PC-9 (cell line): Measurements from ENCODE around the gene GALNT10. TPM values are rescaled to one million over a fixed set of nuclear protein-coding genes. Genes with fewer than 3 reads are reported as not detected.

Source experiments
- BruUV-seq: library from RNA; stranded (reverse); fragments of 400-500 nt; replicated peaks from 2 replicates; lab custom pipeline; 2021; lab: Mats Ljungman, UMichigan
- CTCF ChIA-PET: fragments of 300-600 bp; sonication (Branson Sonifier 250); formaldehyde crosslinking; loops from one replicate; lab custom pipeline; 2022; ENCODE audit warnings: antibody characterized with exemption; lab: Charles Lee
- POLR2A ChIA-PET: fragments of 300-600 bp; sonication (Branson Sonifier 250); formaldehyde crosslinking; loops from one replicate; lab custom pipeline; 2022; ENCODE audit warnings: antibody characterized with exemption; ENCODE audit not compliant: unreplicated experiment; lab: Charles Lee
- DNase-seq, 2 experiments: peaks; one replicate each; pipeline versions ENCODE4 v3.0.0 to v3.0.0-alpha.2; 2015 to 2022; ENCODE audit warnings: mixed read lengths in 1 of 2
- H2AFZ ChIP-seq: fragments of 200-600 bp; sonication (generic); 2 replicates; pipeline ENCODE4 v1.8.1; 2017; ENCODE audit warnings: antibody characterized with exemption
- H3F3A ChIP-seq: fragments of 200-600 bp; sonication (generic); 2 replicates; pipeline ENCODE4 v1.8.1; 2017; ENCODE audit warnings: antibody characterized with exemption, mild to moderate bottlenecking, low read depth; ENCODE audit not compliant: insufficient read depth
- H3K27ac ChIP-seq: fragments of 200-600 bp; sonication (generic); 2 replicates; pipeline ENCODE4 v1.6.1; 2016; ENCODE audit warnings: mixed run types
- H3K27me3 ChIP-seq: fragments of 200-600 bp; sonication (generic); 2 replicates; pipeline ENCODE4 v1.6.1; 2016; ENCODE audit warnings: low read depth, mixed run types; ENCODE audit not compliant: insufficient read depth
- H3K36me3 ChIP-seq: fragments of 200-600 bp; sonication (generic); 2 replicates; pipeline ENCODE4 v1.6.1; 2016; ENCODE audit warnings: low read depth, mixed run types
- H3K4me1 ChIP-seq: fragments of 200-600 bp; sonication (generic); replicated peaks from 2 replicates; pipeline ENCODE4 v1.6.1; 2016; ENCODE audit warnings: mixed run types; ENCODE audit not compliant: insufficient read depth
- H3K4me2 ChIP-seq: fragments of 200-600 bp; sonication (generic); 2 replicates; pipeline ENCODE4 v1.6.1; 2017; ENCODE audit warnings: mixed run types
- H3K4me3 ChIP-seq: fragments of 200-600 bp; sonication (generic); 2 replicates; pipeline ENCODE4 v1.6.1; 2016; ENCODE audit warnings: mixed run types
- H3K79me2 ChIP-seq: fragments of 200-600 bp; sonication (generic); 2 replicates; pipeline ENCODE4 v1.6.1; 2017; ENCODE audit warnings: low read depth, mixed run types
- H3K9me2 ChIP-seq: fragments of 200-600 bp; sonication (generic); 2 replicates; pipeline ENCODE4 v1.8.1; 2017; ENCODE audit warnings: mild to moderate bottlenecking; ENCODE audit not compliant: insufficient read depth
- H3K9me3 ChIP-seq: fragments of 200-600 bp; sonication (generic); 2 replicates; pipeline ENCODE4 v1.8.1; 2016; ENCODE audit warnings: low read depth; ENCODE audit not compliant: insufficient read depth
- H4K20me1 ChIP-seq: fragments of 200-600 bp; sonication (generic); 2 replicates; pipeline ENCODE4 v1.8.1; 2017; ENCODE audit not compliant: insufficient read depth
- CTCF ChIP-seq: fragments of 200-600 bp; sonication (generic); conservative IDR thresholded peaks from 2 replicates; pipeline ENCODE4 v1.6.1; 2017; ENCODE audit warnings: mixed run types, antibody characterized with exemption, mild to moderate bottlenecking, moderate library complexity
- EZH2 ChIP-seq: fragments of 200-600 bp; sonication (generic); IDR thresholded peaks from 2 replicates; pipeline ENCODE4 v1.8.0; 2017; ENCODE audit warnings: antibody characterized with exemption, low read depth
- intact Hi-C: fragments of 100-400 bp; cut with micrococcal nuclease; formaldehyde crosslinking; loops from one replicate; pipeline ENCODE4 v1.10.0; 2022; ENCODE audit not compliant: unreplicated experiment
- total RNA-seq: library from RNA; stranded (reverse); gene quantifications from 2 replicates; pipeline ENCODE4 v1.2.3, GENCODE V29; 2021

Gene GALNT10
- total RNA-seq, 1 experiment from 2014 or later: 101 TPM

DNA sequence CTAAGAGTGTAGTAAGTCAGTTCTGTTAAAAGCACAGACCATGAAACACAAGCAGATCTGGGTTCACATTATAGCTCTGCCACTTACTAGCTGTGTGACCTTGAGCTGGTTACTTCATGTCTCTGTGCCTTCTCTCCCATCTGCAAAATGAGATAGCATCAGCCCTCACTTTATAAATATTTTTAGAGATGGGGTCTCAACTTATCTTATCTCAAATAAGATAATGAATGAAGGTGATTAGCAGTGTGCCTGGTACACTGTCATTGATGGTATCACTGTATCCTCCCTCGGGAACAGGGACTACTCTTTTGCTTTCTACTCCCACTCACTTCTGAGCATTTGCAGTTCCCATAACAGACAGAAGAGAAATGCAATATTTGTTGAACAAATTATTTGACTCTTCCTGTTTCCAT lies 52.4 kb downstream of the GALNT10 start:
- Histone ChIP-seq H3K4me3 (no peak overlapping the region), H3F3A (no peaks in the 10 kb centered on the region), H3K36me3 (no peaks in the 10 kb centered on the region), H3K9me3 (no peaks in the 10 kb centered on the region), H3K4me1 (no peaks in the 10 kb centered on the region), H3K9me2 (no peaks in the 10 kb centered on the region), H4K20me1 (0 out of 2 replicates have a peak, but pooled peaks cover 4% of the 10 kb centered on the region), H3K27ac (no peak overlapping the region), H2AFZ (no peak overlapping the region), H3K27me3 (no peaks in the 10 kb centered on the region), H3K79me2 (peaks cover 60% of the 10 kb centered on the region), H3K4me2 (no peak overlapping the region)
- BruUV-seq: no TSS peak
- intact Hi-C loops: no loop called here
- ChIA-PET POLR2A (no interaction called here), CTCF (no interaction called here)
- DNase-seq: no peak
- TF ChIP-seq CTCF (no peak), EZH2 (no peak)

DNA sequence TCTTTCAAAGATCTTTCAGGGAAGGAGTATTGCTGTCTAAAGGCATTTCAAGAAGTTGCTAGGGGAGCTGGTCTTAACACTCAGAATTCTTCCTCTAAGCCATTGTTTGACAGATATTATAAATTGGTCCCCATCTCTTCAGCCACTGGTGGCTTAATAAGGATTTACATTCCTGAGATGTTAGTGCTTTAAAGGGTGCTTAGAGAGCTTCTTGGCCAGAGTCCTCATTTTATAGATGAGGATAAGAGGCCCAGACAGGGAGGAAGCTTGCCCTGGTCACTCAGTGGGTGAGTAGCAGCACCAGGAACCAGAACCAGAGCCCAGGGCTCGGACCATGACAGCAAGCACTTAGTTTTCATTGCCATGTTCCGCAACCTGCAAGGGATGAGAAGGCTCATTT lies 53.2 kb downstream of the GALNT10 start:
- Histone ChIP-seq H3K27me3 (no peaks in the 10 kb centered on the region), H2AFZ (no peak overlapping the region), H3F3A (no peaks in the 10 kb centered on the region), H3K79me2 (peaks cover 56% of the 10 kb centered on the region), H3K27ac (no peak overlapping the region), H3K9me3 (no peaks in the 10 kb centered on the region), H3K4me2 (no peak overlapping the region), H3K9me2 (no peaks in the 10 kb centered on the region), H4K20me1 (no peaks in the 10 kb centered on the region), H3K4me3 (no peak overlapping the region), H3K4me1 (no peaks in the 10 kb centered on the region), H3K36me3 (no peaks in the 10 kb centered on the region)
- POLR2A ChIA-PET: no interaction called here
- BruUV-seq: no TSS peak
- no peak for TF ChIP-seq CTCF
- TF ChIP-seq EZH2: no peak
- CTCF ChIA-PET: no interaction called here
- intact Hi-C loops: no loop called here
- DNase-seq: no peak

DNA sequence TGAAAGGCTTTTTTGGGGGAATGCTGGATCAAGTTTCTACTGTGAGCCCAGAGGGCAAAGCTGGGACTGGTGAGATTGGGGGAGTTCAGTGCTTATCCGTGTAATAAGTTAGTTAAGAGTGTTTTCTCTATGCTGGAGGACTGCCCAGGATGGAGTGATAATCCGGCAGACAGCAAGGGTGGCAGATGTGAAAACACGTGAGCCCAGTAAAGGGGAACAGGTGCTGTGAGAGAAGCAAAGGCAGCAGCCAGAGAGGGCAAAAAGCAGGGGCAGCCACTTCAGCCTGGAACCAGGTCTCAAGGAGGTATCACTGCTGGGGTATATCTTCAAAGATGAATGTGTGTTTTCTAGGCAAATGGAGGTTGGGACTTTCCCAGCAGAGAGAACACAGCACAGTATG lies 53.9 kb downstream of the GALNT10 start:
- H3F3A ChIP-seq: no peaks in the 10 kb centered on the region
- H3K9me2 ChIP-seq: no peaks in the 10 kb centered on the region
- H4K20me1 ChIP-seq: no peaks in the 10 kb centered on the region
- DNase-seq: no peak
- H2AFZ ChIP-seq: no peak overlapping the region
- TF ChIP-seq EZH2 (no peak), CTCF (no peak)
- H3K79me2 ChIP-seq: peaks cover 55% of the 10 kb centered on the region
- no peaks in the 10 kb centered on the region for H3K4me1 ChIP-seq
- no peaks in the 10 kb centered on the region for H3K27me3 ChIP-seq
- POLR2A ChIA-PET: no interaction called here
- H3K4me2 ChIP-seq: no peak overlapping the region
- no peaks in the 10 kb centered on the region for H3K36me3 ChIP-seq
- CTCF ChIA-PET: no interaction called here
- BruUV-seq: no TSS peak
- H3K27ac ChIP-seq: no peak overlapping the region
- no peak overlapping the region for H3K4me3 ChIP-seq
- intact Hi-C loops: no loop called here
- no peaks in the 10 kb centered on the region for H3K9me3 ChIP-seq
